Esophagus squamous epithelium (tissue), 4 donors: ENCODE results near the gene TASOR2.

ENCODE experiments used
- CTCF ChIP-seq, 6 experiments: fragments of 450-650 bp in 4 of 6; fragments of 200-600 bp in 2 of 6; sonication (generic) in 2 of 6; IDR thresholded peaks; one replicate each; pipeline ENCODE4 v1.5.1; 2016 to 2019; ENCODE audit warnings: antibody characterized with exemption in 6 of 6, mild to moderate bottlenecking in 4 of 6, moderate library complexity in 4 of 6
- POLR2A ChIP-seq, 4 donors: fragments of 450-650 bp; IDR thresholded peaks; one replicate each; pipeline ENCODE4 v1.6.1; 2017; ENCODE audit warnings: antibody characterized with exemption in 4 of 4, mild to moderate bottlenecking in 4 of 4, moderate library complexity in 3 of 4

GRCh38 chr10:5730766-5731165 is 46.1 kb downstream of the TASOR2 start:
- TF ChIP-seq CTCF (IDR thresholded peaks at IDR 0.05) = no peak
- TF ChIP-seq POLR2A (IDR thresholded peaks at IDR 0.05) = no peak
